HepG2 (cell line): Measurements from ENCODE around the gene LSM14B. TPM values are rescaled to one million over a fixed set of nuclear protein-coding genes. Genes with fewer than 3 reads are reported as not detected.

Experiments
- AGO2 ChIP-seq: fragments of 200-400 bp; formaldehyde crosslinking; optimal IDR thresholded peaks from 2 replicates; pipeline ENCODE3; 2017; ENCODE audit warnings: mild to moderate bottlenecking, low read depth, low read length, moderate library complexity
- ARNT ChIP-seq: fragments of 450-650 bp; IDR thresholded peaks from 2 replicates; pipeline ENCODE4 v1.6.1; 2017
- CHD2 ChIP-seq: IDR thresholded peaks from 2 replicates; pipeline ENCODE4 v1.6.1; 2011; ENCODE audit warnings: low read depth, low read length, improper control_type of control experiment
- HDAC6 ChIP-seq: fragments of 200-600 bp; sonication (generic); IDR thresholded peaks from 2 replicates; pipeline ENCODE4 v1.7.0; 2017; ENCODE audit warnings: mild to moderate bottlenecking, antibody characterized with exemption, low read length, low read depth
- KLF11 ChIP-seq: IDR thresholded peaks from 2 replicates; pipeline ENCODE4 v1.6.1; 2016; ENCODE audit warnings: missing compliant biosample characterization
- NRL ChIP-seq: sonication (generic); formaldehyde crosslinking; IDR thresholded peaks from 2 replicates; pipeline ENCODE4 v1.5.0; 2020; ENCODE audit warnings: missing genetic modification reagents, mild to moderate bottlenecking, moderate library complexity, borderline replicate concordance
- POLR2A ChIP-seq, 2 experiments: IDR thresholded peaks; 2 replicates each; pipeline ENCODE4 v1.6.1; 2011; ENCODE audit warnings: low read depth in 2 of 2, low read length in 2 of 2, mild to moderate bottlenecking in 1 of 2, moderate library complexity in 1 of 2; ENCODE audit not compliant: insufficient read depth in 1 of 2
- POLR2AphosphoS2 ChIP-seq: IDR thresholded peaks from 2 replicates; pipeline ENCODE4 v1.6.1; 2011; ENCODE audit warnings: low read depth, low read length, improper control_type of control experiment
- POLR2AphosphoS5 ChIP-seq: IDR thresholded peaks from 2 replicates; pipeline ENCODE4 v1.6.1; 2012; ENCODE audit warnings: low read depth, low read length
- RXRA ChIP-seq: sonication (generic); formaldehyde crosslinking; IDR thresholded peaks from 2 replicates; pipeline ENCODE4 v1.5.1; 2020; ENCODE audit warnings: missing genetic modification reagents
- SNAPC2 ChIP-seq: sonication (generic); formaldehyde crosslinking; IDR thresholded peaks from 2 replicates; pipeline ENCODE4 v1.8.1; 2022; ENCODE audit warnings: mild to moderate bottlenecking, missing genetic modification reagents
- ZNF629 ChIP-seq: sonication (generic); formaldehyde crosslinking; conservative IDR thresholded peaks from 2 replicates; pipeline ENCODE4 v1.5.0; 2020; ENCODE audit warnings: missing genetic modification reagents
- ZNF670 ChIP-seq: sonication (generic); formaldehyde crosslinking; IDR thresholded peaks from 2 replicates; pipeline ENCODE4 v1.8.0; 2022; ENCODE audit warnings: mild to moderate bottlenecking, missing genetic modification reagents, borderline replicate concordance
- ZNF782 ChIP-seq: sonication (generic); formaldehyde crosslinking; IDR thresholded peaks from 2 replicates; pipeline ENCODE4 v1.4.0; 2020; ENCODE audit warnings: missing genetic modification reagents, mild to moderate bottlenecking, borderline replicate concordance
- polyA plus RNA-seq, 8 experiments: library from polyadenylated mRNA; depleted of rRNA in 3 of 8; stranded (reverse) in 7 of 8; unstranded in 1 of 8; fragments of >200 nt; fragmentation: Illumina TruSeq in 4 of 8; extraction: Trizol in 4 of 8; gene quantifications; 2 replicates each; pipeline versions ENCODE4 v1.2.1 to v1.2.3, GENCODE V29; 2011 to 2016; ENCODE audit warnings: low read depth in 4 of 8, missing spikeins in 1 of 8, mixed read lengths in 1 of 8; ENCODE audit not compliant: insufficient read depth in 1 of 8
- total RNA-seq, 5 experiments: library from RNA; depleted of rRNA; stranded (reverse); fragments of >200 nt; fragmentation: Illumina TruSeq; extraction: Trizol; gene quantifications; 2 replicates each; pipeline ENCODE4 v1.2.3, GENCODE V29; 2016; ENCODE audit warnings: low read depth in 1 of 5
- TF ChIP-seq, protein P1 (sequence below): sonication (generic); formaldehyde crosslinking; IDR thresholded peaks from 2 replicates; pipeline ENCODE4 v1.4.0; 2020; ENCODE audit warnings: missing genetic modification reagents, mild to moderate bottlenecking, borderline replicate concordance
- TF ChIP-seq, protein P2 (sequence below): sonication (generic); formaldehyde crosslinking; conservative IDR thresholded peaks from 2 replicates; pipeline ENCODE4 v1.4.0; 2020; ENCODE audit warnings: missing genetic modification reagents
- TF ChIP-seq, protein P3 (sequence below): sonication (generic); formaldehyde crosslinking; IDR thresholded peaks from 2 replicates; pipeline ENCODE4 v1.5.0; 2020; ENCODE audit warnings: missing genetic modification reagents, mild to moderate bottlenecking, borderline replicate concordance
- TF ChIP-seq, protein P4 (sequence below): sonication (generic); formaldehyde crosslinking; IDR thresholded peaks from 2 replicates; pipeline ENCODE4 v1.5.0; 2020; ENCODE audit warnings: missing genetic modification reagents
- TF ChIP-seq, protein P5 (sequence below): sonication (generic); formaldehyde crosslinking; IDR thresholded peaks from 2 replicates; pipeline ENCODE4 v1.5.1; 2020; ENCODE audit warnings: mild to moderate bottlenecking, missing genetic modification reagents, moderate library complexity

The LSM14B gene
- total and polyA plus RNA-seq, 2 of the 13 experiments (the other 11 are each of a cell fraction or from before 2014, with no cell fraction given), result 43.3 to 79.2 TPM

DNA sequence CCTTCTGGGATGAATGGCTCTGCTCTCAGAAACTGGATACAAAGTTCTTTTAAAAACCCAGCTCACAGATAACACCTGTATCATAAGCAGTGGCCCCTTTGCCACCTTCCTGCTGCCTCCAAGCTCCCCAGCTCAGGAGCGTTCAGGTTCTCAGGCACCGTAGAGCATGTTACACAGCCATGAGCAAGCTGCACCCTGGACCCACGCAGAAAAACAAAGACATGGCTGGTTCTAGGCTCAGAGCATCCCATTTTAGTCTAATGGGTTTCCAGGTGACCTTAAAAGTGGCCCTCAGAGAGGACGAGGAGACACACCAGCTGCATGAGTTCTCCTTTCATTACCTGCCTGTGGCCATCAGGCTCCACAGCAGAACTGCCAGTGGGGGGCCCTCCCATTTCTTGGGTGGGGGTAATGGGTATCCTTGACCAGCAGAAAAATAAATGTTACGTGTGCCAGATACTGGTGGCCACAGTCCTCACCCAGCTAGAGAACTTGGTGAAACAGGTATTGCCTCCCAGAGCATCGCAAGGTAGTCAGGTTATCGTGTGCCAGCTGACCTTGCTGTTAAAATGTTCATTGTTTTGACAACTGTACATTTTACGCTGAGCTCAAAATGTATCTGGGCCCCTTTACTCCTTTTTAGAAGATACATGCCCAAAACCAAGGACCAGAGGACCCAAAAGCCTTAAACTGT, 13.4 kb downstream of the LSM14B start (continued):
- TF ChIP-seq ZNF782 (CRISPR knock-in tag) (no peak), POLR2AphosphoS5 (peak; percentile 15), RXRA (CRISPR knock-in tag) (no peak), CHD2 (0 out of 2 replicates have a peak, but pooled peaks have one; percentile 17), POLR2AphosphoS2 (peak; percentile 61; the same call in 1 of the 2 replicates), AGO2 (peak; percentile 66), NRL (CRISPR knock-in tag) (0 out of 2 replicates have a peak, but pooled peaks have one; percentile 58), ARNT (no peak), SNAPC2 (no peak), ZNF670 (CRISPR knock-in tag) (no peak), HDAC6 (no peak), KLF11 (CRISPR knock-in tag) (peak; percentile 45; the same call in 1 of the 2 replicates), ZNF629 (CRISPR knock-in tag) (no peak), POLR2A (IDR thresholded peaks at IDR 0.05; ENCODE audit: insufficient read depth in 1 of 2, low read depth in 2 of 2, low read length in 2 of 2) (peak; percentile 27 to 51; a peak in 3 of 4 replicates)
- TF ChIP-seq, protein P1, sequence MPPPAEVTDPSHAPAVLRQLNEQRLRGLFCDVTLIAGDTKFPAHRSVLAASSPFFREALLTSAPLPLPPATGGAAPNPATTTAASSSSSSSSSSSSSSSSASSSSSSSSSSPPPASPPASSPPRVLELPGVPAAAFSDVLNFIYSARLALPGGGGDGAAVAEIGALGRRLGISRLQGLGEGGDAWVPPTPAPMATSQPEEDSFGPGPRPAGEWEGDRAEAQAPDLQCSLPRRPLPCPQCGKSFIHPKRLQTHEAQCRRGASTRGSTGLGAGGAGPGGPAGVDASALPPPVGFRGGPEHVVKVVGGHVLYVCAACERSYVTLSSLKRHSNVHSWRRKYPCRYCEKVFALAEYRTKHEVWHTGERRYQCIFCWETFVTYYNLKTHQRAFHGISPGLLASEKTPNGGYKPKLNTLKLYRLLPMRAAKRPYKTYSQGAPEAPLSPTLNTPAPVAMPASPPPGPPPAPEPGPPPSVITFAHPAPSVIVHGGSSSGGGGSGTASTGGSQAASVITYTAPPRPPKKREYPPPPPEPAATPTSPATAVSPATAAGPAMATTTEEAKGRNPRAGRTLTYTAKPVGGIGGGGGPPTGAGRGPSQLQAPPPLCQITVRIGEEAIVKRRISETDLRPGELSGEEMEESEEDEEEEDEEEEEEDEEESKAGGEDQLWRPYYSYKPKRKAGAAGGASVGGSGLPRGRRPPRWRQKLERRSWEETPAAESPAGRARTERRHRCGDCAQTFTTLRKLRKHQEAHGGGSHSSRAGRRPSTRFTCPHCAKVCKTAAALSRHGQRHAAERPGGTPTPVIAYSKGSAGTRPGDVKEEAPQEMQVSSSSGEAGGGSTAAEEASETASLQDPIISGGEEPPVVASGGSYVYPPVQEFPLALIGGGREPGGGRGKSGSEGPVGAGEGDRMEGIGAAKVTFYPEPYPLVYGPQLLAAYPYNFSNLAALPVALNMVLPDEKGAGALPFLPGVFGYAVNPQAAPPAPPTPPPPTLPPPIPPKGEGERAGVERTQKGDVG, result peak; percentile 49; the same call in 1 of the 2 replicates
- TF ChIP-seq, protein P2, sequence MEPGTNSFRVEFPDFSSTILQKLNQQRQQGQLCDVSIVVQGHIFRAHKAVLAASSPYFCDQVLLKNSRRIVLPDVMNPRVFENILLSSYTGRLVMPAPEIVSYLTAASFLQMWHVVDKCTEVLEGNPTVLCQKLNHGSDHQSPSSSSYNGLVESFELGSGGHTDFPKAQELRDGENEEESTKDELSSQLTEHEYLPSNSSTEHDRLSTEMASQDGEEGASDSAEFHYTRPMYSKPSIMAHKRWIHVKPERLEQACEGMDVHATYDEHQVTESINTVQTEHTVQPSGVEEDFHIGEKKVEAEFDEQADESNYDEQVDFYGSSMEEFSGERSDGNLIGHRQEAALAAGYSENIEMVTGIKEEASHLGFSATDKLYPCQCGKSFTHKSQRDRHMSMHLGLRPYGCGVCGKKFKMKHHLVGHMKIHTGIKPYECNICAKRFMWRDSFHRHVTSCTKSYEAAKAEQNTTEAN (CRISPR knock-in tag), result no peak
- TF ChIP-seq, protein P3, sequence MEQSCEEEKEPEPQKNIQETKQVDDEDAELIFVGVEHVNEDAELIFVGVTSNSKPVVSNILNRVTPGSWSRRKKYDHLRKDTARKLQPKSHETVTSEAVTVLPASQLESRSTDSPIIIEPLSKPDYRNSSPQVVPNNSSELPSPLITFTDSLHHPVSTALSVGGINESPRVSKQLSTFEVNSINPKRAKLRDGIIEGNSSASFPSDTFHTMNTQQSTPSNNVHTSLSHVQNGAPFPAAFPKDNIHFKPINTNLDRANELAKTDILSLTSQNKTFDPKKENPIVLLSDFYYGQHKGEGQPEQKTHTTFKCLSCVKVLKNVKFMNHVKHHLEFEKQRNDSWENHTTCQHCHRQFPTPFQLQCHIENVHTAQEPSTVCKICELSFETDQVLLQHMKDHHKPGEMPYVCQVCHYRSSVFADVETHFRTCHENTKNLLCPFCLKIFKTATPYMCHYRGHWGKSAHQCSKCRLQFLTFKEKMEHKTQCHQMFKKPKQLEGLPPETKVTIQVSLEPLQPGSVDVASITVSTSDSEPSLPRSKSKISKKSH, result 0 out of 2 replicates have a peak, but pooled peaks have one; percentile 62
- TF ChIP-seq, protein P4, sequence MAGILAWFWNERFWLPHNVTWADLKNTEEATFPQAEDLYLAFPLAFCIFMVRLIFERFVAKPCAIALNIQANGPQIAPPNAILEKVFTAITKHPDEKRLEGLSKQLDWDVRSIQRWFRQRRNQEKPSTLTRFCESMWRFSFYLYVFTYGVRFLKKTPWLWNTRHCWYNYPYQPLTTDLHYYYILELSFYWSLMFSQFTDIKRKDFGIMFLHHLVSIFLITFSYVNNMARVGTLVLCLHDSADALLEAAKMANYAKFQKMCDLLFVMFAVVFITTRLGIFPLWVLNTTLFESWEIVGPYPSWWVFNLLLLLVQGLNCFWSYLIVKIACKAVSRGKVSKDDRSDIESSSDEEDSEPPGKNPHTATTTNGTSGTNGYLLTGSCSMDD, result peak; percentile 47; the same call in 1 of the 2 replicates
- TF ChIP-seq, protein P5, sequence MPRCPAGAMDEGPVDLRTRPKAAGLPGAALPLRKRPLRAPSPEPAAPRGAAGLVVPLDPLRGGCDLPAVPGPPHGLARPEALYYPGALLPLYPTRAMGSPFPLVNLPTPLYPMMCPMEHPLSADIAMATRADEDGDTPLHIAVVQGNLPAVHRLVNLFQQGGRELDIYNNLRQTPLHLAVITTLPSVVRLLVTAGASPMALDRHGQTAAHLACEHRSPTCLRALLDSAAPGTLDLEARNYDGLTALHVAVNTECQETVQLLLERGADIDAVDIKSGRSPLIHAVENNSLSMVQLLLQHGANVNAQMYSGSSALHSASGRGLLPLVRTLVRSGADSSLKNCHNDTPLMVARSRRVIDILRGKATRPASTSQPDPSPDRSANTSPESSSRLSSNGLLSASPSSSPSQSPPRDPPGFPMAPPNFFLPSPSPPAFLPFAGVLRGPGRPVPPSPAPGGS, result peak; percentile 40; the same call in 1 of the 2 replicates
- TF ChIP-seq, all 625 proteins: peak for 16
